ENCODE measurements around the gene SAMD4A. TPM values are rescaled to one million over a fixed set of nuclear protein-coding genes. Genes with fewer than 3 reads are reported as not detected.

Gene SAMD4A
- total RNA-seq, 2 experiments from 2014 or later = 3.6 to 3.9 TPM

- DNase-seq (no peak), ATAC-seq (no peak)
- no peak overlapping the region for H3K27ac Mint-ChIP-seq
- no peaks in the 10 kb centered on the region for H3K9me3 Mint-ChIP-seq (ENCODE audit: insufficient read depth)
- peaks cover 12% of the 10 kb centered on the region for H3K4me1 Mint-ChIP-seq (ENCODE audit: low read depth)
- ChIA-PET POLR2A (no interaction called here), CTCF (no interaction called here)
- H3K36me3 Mint-ChIP-seq (ENCODE audit: low read depth) = peaks cover 4% of the 10 kb centered on the region
- H3K4me3 Mint-ChIP-seq = no peak overlapping the region
- H3K27me3 Mint-ChIP-seq (ENCODE audit: low read depth) = peaks cover 13% of the 10 kb centered on the region
These were observed 136.2 kb downstream of the SAMD4A start for GRCh38 chr14:54703082-54703481.

DNA sequence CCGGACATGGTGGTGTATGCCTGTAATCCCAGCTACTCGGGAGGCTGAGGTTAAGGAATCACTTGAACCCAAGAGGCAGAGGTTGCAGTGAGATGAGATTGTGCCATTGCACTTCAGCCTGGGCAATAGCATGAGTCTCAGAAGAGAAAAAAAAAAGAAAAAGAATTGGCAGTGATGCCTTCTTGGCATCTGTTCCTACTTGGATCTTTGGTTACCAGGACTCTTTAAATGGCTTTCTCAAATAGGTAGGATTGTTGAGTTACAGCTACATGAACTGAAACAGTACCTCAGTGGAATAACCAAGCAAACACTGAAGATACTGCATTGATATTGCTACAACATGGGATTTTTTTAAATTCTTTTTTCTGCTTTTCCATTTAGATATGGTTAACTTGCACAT is 136.8 kb downstream of the SAMD4A start:
- CTCF ChIA-PET = no interaction called here
- H3K27ac Mint-ChIP-seq = no peak overlapping the region
- H3K9me3 Mint-ChIP-seq (ENCODE audit: insufficient read depth) = no peaks in the 10 kb centered on the region
- DNase-seq = no peak
- no peak for ATAC-seq
- no peak overlapping the region for H3K4me3 Mint-ChIP-seq
- POLR2A ChIA-PET = no interaction called here
- peaks cover 13% of the 10 kb centered on the region for H3K27me3 Mint-ChIP-seq (ENCODE audit: low read depth)
- peaks cover 4% of the 10 kb centered on the region for H3K36me3 Mint-ChIP-seq (ENCODE audit: low read depth)
- H3K4me1 Mint-ChIP-seq (ENCODE audit: low read depth) = peaks cover 12% of the 10 kb centered on the region

DNA sequence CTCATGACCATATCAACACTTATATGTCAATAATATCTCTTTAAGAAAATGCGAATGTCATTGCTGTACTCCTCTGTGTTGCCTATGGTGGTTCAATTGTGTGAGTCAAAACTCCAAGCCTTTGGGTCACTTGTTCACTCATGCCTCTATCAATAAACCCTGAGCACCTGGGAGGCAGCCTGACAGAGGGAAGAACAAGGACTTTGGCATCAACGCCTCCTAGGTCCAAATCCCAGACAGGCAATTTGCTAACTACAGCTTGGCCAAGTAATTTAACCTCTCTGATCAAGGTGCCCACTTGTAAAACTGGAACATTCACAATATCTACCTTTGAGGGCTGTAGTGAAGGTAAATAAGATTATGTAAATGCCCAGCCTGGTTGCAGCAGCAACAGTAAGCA is 137.8 kb downstream of the SAMD4A start:
- H3K4me1 Mint-ChIP-seq (ENCODE audit: low read depth) = peaks cover 12% of the 10 kb centered on the region
- no peaks in the 10 kb centered on the region for H3K9me3 Mint-ChIP-seq (ENCODE audit: insufficient read depth)
- no peak overlapping the region for H3K4me3 Mint-ChIP-seq
- ATAC-seq (no peak), DNase-seq (no peak)
- POLR2A ChIA-PET = interaction anchor here (1.1 kb wide), 1 partner anchor 42 kb away, joined by 4 read pairs; no protein-coding TSS in a partner anchor
- CTCF ChIA-PET = interaction anchor here (1.8 kb wide), 1 partner anchor 141 kb away, joined by 4 read pairs; no protein-coding TSS in a partner anchor
- H3K36me3 Mint-ChIP-seq (ENCODE audit: low read depth) = peaks cover 4% of the 10 kb centered on the region
- peaks cover 12% of the 10 kb centered on the region for H3K27me3 Mint-ChIP-seq (ENCODE audit: low read depth)
- no peak overlapping the region for H3K27ac Mint-ChIP-seq

GRCh38 chr14:54706769-54707168 is 139.8 kb downstream of the SAMD4A start:
- Mint-ChIP-seq H3K4me1 (ENCODE audit: low read depth) (peaks cover 13% of the 10 kb centered on the region), H3K9me3 (ENCODE audit: insufficient read depth) (peaks cover 5% of the 10 kb centered on the region), H3K27ac (no peak overlapping the region), H3K4me3 (no peak overlapping the region), H3K36me3 (ENCODE audit: low read depth) (peaks cover 11% of the 10 kb centered on the region), H3K27me3 (ENCODE audit: low read depth) (peaks cover 8% of the 10 kb centered on the region)
- DNase-seq = no peak
- ChIA-PET POLR2A (no interaction called here), CTCF (no interaction called here)
- no peak for ATAC-seq

DNA sequence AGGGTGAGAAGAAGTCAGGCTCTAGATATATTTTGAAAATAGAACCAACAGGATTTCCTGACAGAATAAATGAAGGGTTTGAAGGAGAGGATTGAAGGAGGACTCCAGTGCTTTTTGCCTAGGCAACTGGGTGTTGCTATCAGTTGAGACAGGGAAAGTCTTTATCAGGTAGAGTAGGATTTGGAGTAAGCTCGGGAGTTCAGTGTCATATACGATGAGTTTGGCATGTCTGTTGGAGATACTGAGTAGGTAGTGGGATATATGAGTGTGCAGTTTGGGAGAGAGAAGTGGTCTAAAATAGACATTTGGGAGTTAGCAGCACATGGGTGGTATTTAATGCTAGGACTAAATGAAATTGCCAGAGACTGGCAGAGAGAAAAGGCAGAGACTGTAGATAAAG is 141.2 kb downstream of the SAMD4A start:
- Mint-ChIP-seq H3K27me3 (ENCODE audit: low read depth) (no peaks in the 10 kb centered on the region), H3K4me1 (ENCODE audit: low read depth) (peaks cover 25% of the 10 kb centered on the region), H3K9me3 (ENCODE audit: insufficient read depth) (peaks cover 5% of the 10 kb centered on the region), H3K36me3 (ENCODE audit: low read depth) (peaks cover 11% of the 10 kb centered on the region), H3K4me3 (no peak overlapping the region), H3K27ac (no peak overlapping the region)
- POLR2A ChIA-PET = no interaction called here
- CTCF ChIA-PET = interaction anchor here (0.9 kb wide), 2 partner anchors 14 to 22 kb away, joined by 3 read pairs; no protein-coding TSS in a partner anchor
- DNase-seq = no peak
- no peak for ATAC-seq

- CTCF ChIA-PET = interaction anchor here (0.9 kb wide), 1 partner anchor 21 kb away, joined by 3 read pairs; no protein-coding TSS in a partner anchor
These were observed 142.1 kb downstream of the SAMD4A start for GRCh38 chr14:54708982-54709381.

GRCh38 chr14:54709444-54709843 is 142.5 kb downstream of the SAMD4A start:
- Mint-ChIP-seq H3K4me3 (no peak overlapping the region), H3K9me3 (ENCODE audit: insufficient read depth) (peaks cover 5% of the 10 kb centered on the region), H3K27ac (no peak overlapping the region), H3K4me1 (ENCODE audit: low read depth) (peaks cover 27% of the 10 kb centered on the region), H3K36me3 (ENCODE audit: low read depth) (peaks cover 11% of the 10 kb centered on the region), H3K27me3 (ENCODE audit: low read depth) (peaks cover 2% of the 10 kb centered on the region)
- ATAC-seq (peak; percentile 71), DNase-seq (peak; percentile 32)
- POLR2A ChIA-PET = no interaction called here
- CTCF ChIA-PET = no interaction called here

More at GRCh38 chr14:54708982-54709381, 142.1 kb downstream of the SAMD4A start:
- ATAC-seq (no peak), DNase-seq (no peak)
- Mint-ChIP-seq H3K9me3 (ENCODE audit: insufficient read depth) (peaks cover 5% of the 10 kb centered on the region), H3K4me3 (no peak overlapping the region), H3K4me1 (ENCODE audit: low read depth) (peaks cover 27% of the 10 kb centered on the region), H3K36me3 (ENCODE audit: low read depth) (peaks cover 11% of the 10 kb centered on the region), H3K27me3 (ENCODE audit: low read depth) (no peaks in the 10 kb centered on the region), H3K27ac (no peak overlapping the region)
- POLR2A ChIA-PET = no interaction called here

DNA sequence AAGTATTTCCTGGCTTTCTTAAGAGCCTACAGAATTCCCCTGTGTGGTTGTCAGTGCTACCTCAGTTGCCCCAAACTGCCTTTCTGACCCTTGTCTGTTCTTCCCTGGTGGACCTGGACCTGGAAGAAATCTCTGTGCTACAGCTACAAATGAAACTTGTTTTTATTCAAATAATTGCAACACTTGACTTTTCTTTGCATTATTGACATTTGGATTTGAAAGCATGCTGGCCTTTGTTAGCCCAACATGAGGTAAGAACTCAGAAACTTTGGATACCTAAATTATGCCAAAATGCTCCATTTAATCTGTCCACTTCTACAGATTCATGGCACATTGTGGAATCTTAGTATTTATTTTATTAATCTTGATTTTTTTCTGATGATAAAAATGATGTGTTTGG is 142.9 kb downstream of the SAMD4A start:
- no peak for DNase-seq
- no peak overlapping the region for H3K27ac Mint-ChIP-seq
- peaks cover 5% of the 10 kb centered on the region for H3K9me3 Mint-ChIP-seq (ENCODE audit: insufficient read depth)
- H3K36me3 Mint-ChIP-seq (ENCODE audit: low read depth) = peaks cover 11% of the 10 kb centered on the region
- ChIA-PET CTCF (interaction anchor here (1.0 to 3.2 kb wide), 5 partner anchors 10 to 66 kb away, joined by 3 to 13 read pairs (median 4); no protein-coding TSS in a partner anchor), POLR2A (no interaction called here)
- H3K4me3 Mint-ChIP-seq = no peak overlapping the region
- H3K4me1 Mint-ChIP-seq (ENCODE audit: low read depth) = peaks cover 27% of the 10 kb centered on the region
- no peak for ATAC-seq
- peaks cover 4% of the 10 kb centered on the region for H3K27me3 Mint-ChIP-seq (ENCODE audit: low read depth)

- ChIA-PET POLR2A (interaction anchor here (0.6 to 1.2 kb wide), 2 partner anchors 12 to 14 kb away, joined by 4 read pairs; no protein-coding TSS in a partner anchor), CTCF (interaction anchor here (0.6 to 4.2 kb wide), 9 partner anchors 10 to 340 kb away, joined by 3 to 25 read pairs (median 3); partner anchors contain the start of genes MAPK1IP1L and SAMD4A)
- ATAC-seq (no peak), DNase-seq (no peak)
- Mint-ChIP-seq H3K4me1 (ENCODE audit: low read depth) (peaks cover 27% of the 10 kb centered on the region), H3K27ac (peak overlapping the region; percentile 75), H3K36me3 (ENCODE audit: low read depth) (peaks cover 11% of the 10 kb centered on the region), H3K4me3 (no peak overlapping the region), H3K9me3 (ENCODE audit: insufficient read depth) (peaks cover 5% of the 10 kb centered on the region), H3K27me3 (ENCODE audit: low read depth) (peaks cover 7% of the 10 kb centered on the region)
These were observed 144.4 kb downstream of the SAMD4A start for GRCh38 chr14:54711312-54711711.

DNA sequence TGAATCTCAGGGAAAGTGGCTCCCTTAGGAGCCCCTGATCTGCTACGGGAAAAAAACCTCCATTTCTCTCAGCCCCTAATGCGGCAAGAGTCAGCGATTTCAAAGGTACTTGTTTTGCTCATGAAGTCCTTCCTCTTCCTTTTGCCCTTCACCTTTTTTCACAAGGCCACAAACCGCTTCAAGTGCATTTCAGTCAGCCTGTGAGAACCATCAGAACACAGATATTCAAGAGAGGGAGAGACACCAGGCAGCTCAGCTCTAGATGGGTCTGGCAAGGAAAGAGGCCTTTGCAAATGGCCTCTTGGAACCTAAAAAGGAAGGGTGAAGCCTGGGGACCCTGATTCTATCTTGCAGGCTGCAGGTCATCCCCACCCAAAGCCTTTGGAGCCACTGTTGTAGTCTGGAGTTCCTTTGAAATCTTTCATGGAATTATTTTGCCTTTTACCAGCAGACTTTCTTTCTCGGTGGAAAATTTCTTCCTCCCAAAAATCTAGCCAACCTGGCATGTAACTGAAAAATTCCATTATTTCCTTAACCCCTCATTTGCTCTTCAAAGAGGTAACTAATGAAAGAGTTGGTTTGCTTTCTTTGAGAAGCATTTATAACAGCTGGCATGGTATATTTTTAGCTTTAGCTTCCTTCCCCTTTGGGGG is 145.0 kb downstream of the SAMD4A start:
- DNase-seq (peak; percentile 67), ATAC-seq (peak; percentile 79)
- CTCF ChIA-PET = interaction anchor here (1.1 to 4.2 kb wide), 3 partner anchors 10 to 61 kb away, joined by 3 to 25 read pairs (median 13); no protein-coding TSS in a partner anchor
- peaks cover 5% of the 10 kb centered on the region for H3K9me3 Mint-ChIP-seq (ENCODE audit: insufficient read depth)
- peaks cover 27% of the 10 kb centered on the region for H3K4me1 Mint-ChIP-seq (ENCODE audit: low read depth)
- peak overlapping the region; percentile 40 for H3K4me3 Mint-ChIP-seq
- POLR2A ChIA-PET = interaction anchor here (0.6 to 1.2 kb wide), 2 partner anchors 12 to 14 kb away, joined by 4 read pairs; no protein-coding TSS in a partner anchor
- peaks cover 9% of the 10 kb centered on the region for H3K27me3 Mint-ChIP-seq (ENCODE audit: low read depth)
- peaks cover 7% of the 10 kb centered on the region for H3K36me3 Mint-ChIP-seq (ENCODE audit: low read depth)
- H3K27ac Mint-ChIP-seq = peak overlapping the region; percentile 75

GRCh38 chr14:54712465-54713200 is 145.7 kb downstream of the SAMD4A start:
- ChIA-PET CTCF (interaction anchor here (1.0 to 4.2 kb wide), 4 partner anchors 10 to 148 kb away, joined by 3 to 25 read pairs (median 8); no protein-coding TSS in a partner anchor), POLR2A (no interaction called here)
- DNase-seq = no peak
- Mint-ChIP-seq H3K27ac (peak overlapping the region; percentile 75), H3K36me3 (ENCODE audit: low read depth) (peaks cover 7% of the 10 kb centered on the region), H3K4me1 (ENCODE audit: low read depth) (peaks cover 27% of the 10 kb centered on the region), H3K27me3 (ENCODE audit: low read depth) (peaks cover 10% of the 10 kb centered on the region), H3K4me3 (peak overlapping the region; percentile 40), H3K9me3 (ENCODE audit: insufficient read depth) (peaks cover 5% of the 10 kb centered on the region)
- no peak for ATAC-seq

DNA sequence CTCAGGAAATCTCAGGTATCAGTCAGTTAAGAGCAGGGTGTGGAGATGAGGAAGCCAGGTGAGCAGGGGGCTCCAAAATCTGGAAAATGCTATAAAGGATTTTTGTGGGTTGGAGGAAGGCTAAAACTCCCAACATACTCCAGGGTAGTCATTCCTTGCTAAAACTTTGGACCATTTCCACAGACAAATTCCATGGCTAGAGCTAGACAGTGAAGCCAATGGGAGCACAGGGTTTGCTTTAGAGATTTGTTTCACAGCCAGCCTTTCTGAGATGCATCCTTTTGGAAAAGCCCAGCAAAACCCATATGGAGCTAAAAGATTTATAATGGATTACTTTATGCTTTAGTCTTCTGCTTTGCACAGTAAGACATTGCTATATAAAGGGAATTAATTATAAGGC is 146.5 kb downstream of the SAMD4A start:
- Mint-ChIP-seq H3K4me3 (no peak overlapping the region), H3K27me3 (ENCODE audit: low read depth) (peaks cover 10% of the 10 kb centered on the region), H3K9me3 (ENCODE audit: insufficient read depth) (peaks cover 5% of the 10 kb centered on the region), H3K36me3 (ENCODE audit: low read depth) (peaks cover 7% of the 10 kb centered on the region), H3K27ac (no peak overlapping the region), H3K4me1 (ENCODE audit: low read depth) (peaks cover 27% of the 10 kb centered on the region)
- ATAC-seq = no peak
- ChIA-PET CTCF (interaction anchor here (1.0 to 4.2 kb wide), 3 partner anchors 9 to 149 kb away, joined by 3 to 25 read pairs (median 3); no protein-coding TSS in a partner anchor), POLR2A (interaction anchor here (0.9 kb wide), 1 partner anchor 147 kb away, joined by 3 read pairs; no protein-coding TSS in a partner anchor)
- no peak for DNase-seq

Data from activated CD8-positive, alpha-beta T cell treated with anti-CD3 and anti-CD28 coated beads, Interleukin-2, amount 10 ng/mL, durations not matched to agents 7 days and 5 days (primary cell).